Ovary (tissue), 9 donors: ENCODE results near the gene IRAK1. TPM values are rescaled to one million over a fixed set of nuclear protein-coding genes. Genes with fewer than 3 reads are reported as not detected.

Experiments
- DNase-seq, 5 donors: peaks; one replicate each; pipeline ENCODE4 v3.0.0-alpha.2; 2019 to 2020
- H3K27ac ChIP-seq, 2 donors: fragments of 200-600 bp; one replicate each; pipeline versions ENCODE4 v1.5.1 to v1.8.0; 2019 to 2022
- H3K27me3 ChIP-seq: fragments of 200-600 bp; one replicate; pipeline ENCODE4 v1.8.0; 2022
- H3K36me3 ChIP-seq: fragments of 200-600 bp; sonication (generic); one replicate; pipeline ENCODE4 v1.5.1; 2019
- H3K4me1 ChIP-seq: one replicate; pipeline ENCODE4 v1.8.1; 2013; ENCODE audit warnings: mild to moderate bottlenecking, moderate library complexity; ENCODE audit not compliant: insufficient read depth
- H3K4me3 ChIP-seq: fragments of 200-600 bp; sonication (generic); one replicate; pipeline ENCODE4 v1.5.1; 2017
- H3K9me3 ChIP-seq, 2 donors: fragments of 200-600 bp in 1 of 2; sonication (generic) in 1 of 2; one replicate each; pipeline versions ENCODE4 v1.5.1 to v1.8.1; 2013 to 2019; ENCODE audit warnings: mild to moderate bottlenecking in 1 of 2, moderate library complexity in 1 of 2
- CTCF ChIP-seq, 3 donors: fragments of 450-650 bp in 2 of 3; fragments of 200-600 bp in 1 of 3; IDR thresholded peaks; one replicate each; pipeline versions ENCODE4 v1.5.1 to v1.8.0; 2016 to 2022; ENCODE audit warnings: antibody characterized with exemption in 3 of 3, mild to moderate bottlenecking in 1 of 3
- EP300 ChIP-seq: sonication (generic); formaldehyde crosslinking; IDR thresholded peaks from one replicate; pipeline ENCODE4 v1.6.1; 2017; ENCODE audit warnings: antibody characterized with exemption
- POLR2A ChIP-seq: fragments of 450-650 bp; IDR thresholded peaks from one replicate; pipeline ENCODE4 v1.6.1; 2017; ENCODE audit warnings: antibody characterized with exemption, mild to moderate bottlenecking, moderate library complexity
- WGBS, 3 donors: extraction: QIAGEN DNeasy Blood & Tissue Kit in 1 of 3; methylation state at CpG; one replicate each; pipeline versions ENCODE4 v1.1.5 to v1.1.7; 2013 to 2017; 5-methylcytosine and 5-hydroxymethylcytosine counted together
- intact Hi-C, 4 donors: fragments of 100-400 bp; cut with DNase I; formaldehyde crosslinking; loops; one replicate each; pipeline versions ENCODE4 v1.11.0 to v1.15.1; 2022 to 2023
- polyA plus RNA-seq, 2 donors: library from polyadenylated mRNA; stranded (reverse); fragments of 200-250 nt in 1 of 2; fragments of 350-450 nt in 1 of 2; fragmentation: Illumina TruSeq in 1 of 2; extraction: RNeasy Lipid Tissue Mini Kit (QIAGEN cat#74804) in 1 of 2; gene quantifications; one replicate each; pipeline ENCODE4 v1.2.3, GENCODE V29; 2013 to 2014
- total RNA-seq, 7 donors: library from RNA; depleted of rRNA in 2 of 7; stranded (reverse); fragments of >200 nt in 2 of 7; fragmentation: NEBNext Ultra II Directional in 3 of 7; extraction: Animal tissue kit (Norgen Biotek cat#: 25700) in 3 of 7; gene quantifications; one replicate each; pipeline versions ENCODE4 v1.1.0 to v1.2.4, GENCODE V29; 2016 to 2023
- donor health status: DM: no; HTN: no; CAD: no; lungs with moderate emphysema.
- donor health status: DM: no; HTN: no; CAD: no.
- donor health status: Bipolar disorder and iron deficiency.
- donor health status: DM: yes; HTN: yes; CAD: no.
- donor health status: DM: no; HTN: no; CAD: no.
- donor health status: DM: yes; HTN: yes; CAD: no.

IRAK1 gene
- total and polyA plus RNA-seq, 9 donors = 10.5 to 97.4 (median 36.1) TPM

- Histone ChIP-seq H3K27ac (no peak overlapping the region), H3K9me3 (no peaks in the 10 kb centered on the region), H3K36me3 (no peaks in the 10 kb centered on the region), H3K4me3 (no peak overlapping the region), H3K4me1 (no peaks in the 10 kb centered on the region), H3K27me3 (no peaks in the 10 kb centered on the region)
- intact Hi-C loops = no loop called here
- WGBS, 3 donors = 90 to 92% (median 92%) methylated on average over 14 of the region's 14 CpGs
- no peak for DNase-seq
- TF ChIP-seq EP300 = no peak
- no peak for TF ChIP-seq POLR2A
- no peak for TF ChIP-seq CTCF (IDR thresholded peaks at IDR 0.05)
These were observed 29.6 kb downstream of the IRAK1 start for GRCh38 chrX:153989973-153990655.

- H3K4me1 ChIP-seq = no peaks in the 10 kb centered on the region
- no peak overlapping the region for H3K4me3 ChIP-seq
- intact Hi-C loops = no loop called here
- no peak for TF ChIP-seq CTCF (IDR thresholded peaks at IDR 0.05)
- TF ChIP-seq POLR2A = no peak
- no peak for TF ChIP-seq EP300
- H3K27ac ChIP-seq = no peak overlapping the region
- WGBS, 3 donors = 72 to 81% (median 73%) methylated on average over 12 of the region's 12 CpGs
- no peak for DNase-seq
- no peaks in the 10 kb centered on the region for H3K27me3 ChIP-seq
- no peaks in the 10 kb centered on the region for H3K9me3 ChIP-seq
- H3K36me3 ChIP-seq = no peaks in the 10 kb centered on the region
These were observed 31.2 kb downstream of the IRAK1 start for GRCh38 chrX:153988493-153988892.

- peak overlapping the region in 1 of 2 donors; percentile 68 for H3K27ac ChIP-seq
- H3K36me3 ChIP-seq = no peaks in the 10 kb centered on the region
- WGBS, 3 donors = 76 to 82% (median 80%) methylated on average over 20 of the region's 20 CpGs
- intact Hi-C loops = no loop called here
- no peaks in the 10 kb centered on the region for H3K27me3 ChIP-seq
- DNase-seq = no peak
- H3K4me3 ChIP-seq = no peak overlapping the region
- H3K4me1 ChIP-seq = peaks cover 5% of the 10 kb centered on the region
- H3K9me3 ChIP-seq = no peaks in the 10 kb centered on the region
- TF ChIP-seq CTCF (IDR thresholded peaks at IDR 0.05) (no peak), POLR2A (no peak)
These were observed 35.1 kb downstream of the IRAK1 start for GRCh38 chrX:153984351-153985178.

GRCh38 chrX:153983321-153983801 is 36.3 kb downstream of the IRAK1 start:
- Histone ChIP-seq H3K27me3 (no peaks in the 10 kb centered on the region), H3K36me3 (no peaks in the 10 kb centered on the region), H3K4me3 (no peak overlapping the region), H3K9me3 (no peaks in the 10 kb centered on the region), H3K27ac (peak overlapping the region in 1 of 2 donors; percentile 68), H3K4me1 (peaks cover 5% of the 10 kb centered on the region)
- TF ChIP-seq POLR2A (no peak), EP300 (no peak), CTCF (IDR thresholded peaks at IDR 0.05) (no peak)
- intact Hi-C loops = no loop called here
- no peak for DNase-seq
- 88 to 93% (median 90%) methylated on average over 12 of the region's 12 CpGs for WGBS, 3 donors
